ENCODE data around the gene IFI6. TPM values are rescaled to one million over a fixed set of nuclear protein-coding genes. Genes with fewer than 3 reads are reported as not detected.

The IFI6 gene
- total RNA-seq, 1 experiment from 2014 or later: 4.3 TPM

GRCh38 chr1:27648602-27649305 lies 23.2 kb downstream of the IFI6 start:
- no peak overlapping the region for H2BK5ac ChIP-seq (ENCODE audit: insufficient read length, low read length)
- TF ChIP-seq, protein P1, sequence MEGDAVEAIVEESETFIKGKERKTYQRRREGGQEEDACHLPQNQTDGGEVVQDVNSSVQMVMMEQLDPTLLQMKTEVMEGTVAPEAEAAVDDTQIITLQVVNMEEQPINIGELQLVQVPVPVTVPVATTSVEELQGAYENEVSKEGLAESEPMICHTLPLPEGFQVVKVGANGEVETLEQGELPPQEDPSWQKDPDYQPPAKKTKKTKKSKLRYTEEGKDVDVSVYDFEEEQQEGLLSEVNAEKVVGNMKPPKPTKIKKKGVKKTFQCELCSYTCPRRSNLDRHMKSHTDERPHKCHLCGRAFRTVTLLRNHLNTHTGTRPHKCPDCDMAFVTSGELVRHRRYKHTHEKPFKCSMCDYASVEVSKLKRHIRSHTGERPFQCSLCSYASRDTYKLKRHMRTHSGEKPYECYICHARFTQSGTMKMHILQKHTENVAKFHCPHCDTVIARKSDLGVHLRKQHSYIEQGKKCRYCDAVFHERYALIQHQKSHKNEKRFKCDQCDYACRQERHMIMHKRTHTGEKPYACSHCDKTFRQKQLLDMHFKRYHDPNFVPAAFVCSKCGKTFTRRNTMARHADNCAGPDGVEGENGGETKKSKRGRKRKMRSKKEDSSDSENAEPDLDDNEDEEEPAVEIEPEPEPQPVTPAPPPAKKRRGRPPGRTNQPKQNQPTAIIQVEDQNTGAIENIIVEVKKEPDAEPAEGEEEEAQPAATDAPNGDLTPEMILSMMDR (conservative IDR thresholded peaks at IDR 0.05): no peak
- H2BK120ac ChIP-seq (ENCODE audit: low read depth, low read length, poor library complexity, severe bottlenecking): no peak overlapping the region
- no peaks in the 10 kb centered on the region for H3K9me3 ChIP-seq (ENCODE audit: control insufficient read depth, low read depth, low read length)
- H3K27me3 ChIP-seq (ENCODE audit: insufficient read depth, low read length): no peaks in the 10 kb centered on the region
- no peak for DNase-seq
- H3K18ac ChIP-seq (ENCODE audit: insufficient read length, low read depth, low read length): no peak overlapping the region
- H3K23me2 ChIP-seq (ENCODE audit: insufficient read length, low read depth, low read length, poor library complexity, severe bottlenecking): no peaks in the 10 kb centered on the region
- peaks cover 15 to 21% of the 10 kb centered on the region in 2 experiments for H3K4me1 Mint-ChIP-seq
- H3K27ac Mint-ChIP-seq: no peak overlapping the region
- H2BK12ac ChIP-seq (ENCODE audit: insufficient read length, low read depth, low read length): no peak overlapping the region
- H3K14ac ChIP-seq (ENCODE audit: insufficient read depth, low read length): no peak overlapping the region
- H4K5ac ChIP-seq (ENCODE audit: insufficient read length, low read depth, low read length): no peak overlapping the region
- H2AFZ ChIP-seq (ENCODE audit: low read length): no peak overlapping the region
- H3K23ac ChIP-seq (ENCODE audit: insufficient read length, low read depth, low read length): no peak overlapping the region
- H4K8ac ChIP-seq (replicated peaks; ENCODE audit: insufficient read length, low read depth, low read length): no peak overlapping the region
- H3K27ac ChIP-seq (ENCODE audit: insufficient read length, low read depth, low read length): no peak overlapping the region
- H2BK15ac ChIP-seq (ENCODE audit: low read depth, low read length): no peak overlapping the region
- no peaks in the 10 kb centered on the region for H3K36me3 Mint-ChIP-seq (ENCODE audit: insufficient read depth in 1 of 3, low read depth in 3 of 3)
- H4K91ac ChIP-seq (ENCODE audit: insufficient read length, low read depth, low read length): no peak overlapping the region
- H3K56ac ChIP-seq (ENCODE audit: insufficient read length, low read depth, low read length): no peak overlapping the region
- no peaks in the 10 kb centered on the region; a peak in 1 of 5 replicates for H3K9me3 Mint-ChIP-seq
- H3T11ph ChIP-seq (ENCODE audit: low read length): no peak overlapping the region
- H4K20me1 ChIP-seq (ENCODE audit: control insufficient read depth, insufficient read depth, insufficient read length): no peaks in the 10 kb centered on the region
- no peaks in the 10 kb centered on the region for H3K79me2 ChIP-seq (ENCODE audit: insufficient read depth, low read length)
- peaks cover 7% of the 10 kb centered on the region; the same call in 1 of the 2 replicates for H3K4me1 ChIP-seq (ENCODE audit: insufficient read depth, low read length)
- H3K27me3 Mint-ChIP-seq (ENCODE audit: low read depth): peaks cover 2% of the 10 kb centered on the region
- no peak overlapping the region for H3K4me3 Mint-ChIP-seq
- H3K4me2 ChIP-seq (ENCODE audit: insufficient read depth, insufficient read length, low read length): no peak overlapping the region
- H3K4ac ChIP-seq (ENCODE audit: low read depth, low read length): no peak overlapping the region
- no peak overlapping the region for H3K9ac ChIP-seq (ENCODE audit: extremely low read depth, insufficient read length, low read length)
- H2BK20ac ChIP-seq (ENCODE audit: low read depth, low read length, poor library complexity, severe bottlenecking): no peak overlapping the region
- WGBS (ENCODE audit: extremely low coverage, insufficient read length, low lambda C conversion rate): no CpG with 5 or more reads among the region's 6 CpGs
- no peaks in the 10 kb centered on the region for H3K79me1 ChIP-seq (ENCODE audit: insufficient read depth, low read depth, low read length, poor library complexity, severe bottlenecking)
- H2AK5ac ChIP-seq (ENCODE audit: insufficient read length, low read length): no peak overlapping the region

Measured in H9 (cell line).